Endothelial cell of umbilical vein (primary cell): ENCODE results near the gene CLSTN1. TPM values are rescaled to one million over a fixed set of nuclear protein-coding genes. Genes with fewer than 3 reads are reported as not detected.

ENCODE experiments used
- BruUV-seq: library from RNA; stranded (reverse); fragments of 400-500 nt; replicated peaks from 2 replicates; lab custom pipeline; 2021; lab: Mats Ljungman, UMichigan
- CTCF ChIA-PET: fragments of 300-600, 350-600 bp; sonication (Branson Sonifier 250); formaldehyde crosslinking; loops from one replicate; lab custom pipeline; 2021; ENCODE audit warnings: antibody characterized with exemption, inconsistent platforms; lab: Charles Lee
- POLR2A ChIA-PET: fragments of 300-600, 350-600 bp; sonication (Branson Sonifier 250); formaldehyde crosslinking; loops from one replicate; lab custom pipeline; 2021; ENCODE audit warnings: antibody characterized with exemption, inconsistent platforms; lab: Charles Lee
- DNase-seq: peaks from one replicate; pipeline ENCODE4 v3.0.0-alpha.2; 2011; ENCODE audit warnings: low read depth, low spot score
- FAIRE-seq: peaks from 2 replicates; lab custom pipeline; 2011; peaks lifted over from hg19 to GRCh38; lab: Jason Lieb, UNC
- H2AFZ ChIP-seq: 2 replicates; pipeline ENCODE4 v1.6.0; 2012; ENCODE audit warnings: low read depth, low read length, control low read depth, inconsistent platforms
- H3K27ac ChIP-seq: 2 replicates; pipeline ENCODE4 v1.5.1; 2011; ENCODE audit warnings: low read depth, mild to moderate bottlenecking, control low read depth, low read length, moderate library complexity; ENCODE audit not compliant: insufficient read depth
- H3K27me3 ChIP-seq, 2 experiments: 2 replicates each; pipeline versions ENCODE4 v1.6.0 to v1.6.1; 2011; ENCODE audit warnings: low read length in 2 of 2, mixed read lengths in 1 of 2; ENCODE audit not compliant: control insufficient read depth in 2 of 2, insufficient read depth in 2 of 2
- H3K36me3 ChIP-seq, 2 experiments: 2 replicates in 1 of 2; 3 replicates in 1 of 2; pipeline ENCODE4 v1.5.1; 2011; ENCODE audit warnings: low read length in 2 of 2, mild to moderate bottlenecking in 1 of 2, moderate library complexity in 1 of 2; ENCODE audit not compliant: control insufficient read depth in 2 of 2, insufficient read depth in 2 of 2; ENCODE audit errors: extremely low read depth in 1 of 2
- H3K4me1 ChIP-seq: 3 replicates; pipeline ENCODE4 v1.5.1; 2011; ENCODE audit warnings: mild to moderate bottlenecking, low read length; ENCODE audit not compliant: control insufficient read depth, insufficient read depth; ENCODE audit errors: extremely low read depth
- H3K4me2 ChIP-seq: 2 replicates; pipeline ENCODE4 v1.6.1; 2011; ENCODE audit warnings: low read length, control low read depth, mixed read lengths; ENCODE audit not compliant: insufficient read depth
- H3K4me3 ChIP-seq, 3 experiments: fragments of 200-600 bp in 1 of 3; sonication (generic), shearing (Covaris generic) in 1 of 3; replicated peaks in 1 of 3; 2 replicates each; pipeline ENCODE4 v1.5.1; 2011 to 2016; ENCODE audit warnings: control low read depth in 3 of 3, low read length in 3 of 3, mild to moderate bottlenecking in 2 of 3, inconsistent platforms in 1 of 3, low read depth in 1 of 3, moderate library complexity in 1 of 3; ENCODE audit not compliant: insufficient read depth in 1 of 3
- H3K79me2 ChIP-seq: 2 replicates; pipeline ENCODE4 v1.6.0; 2012; ENCODE audit warnings: low read length, inconsistent platforms; ENCODE audit not compliant: control insufficient read depth, insufficient read depth
- H3K9ac ChIP-seq: replicated peaks from 2 replicates; pipeline ENCODE3; 2011; ENCODE audit warnings: low read length, control low read depth; ENCODE audit not compliant: insufficient read depth; ENCODE audit errors: extremely low read depth
- H3K9me1 ChIP-seq: replicated peaks from 3 replicates; pipeline ENCODE4 v1.6.0; 2011; ENCODE audit warnings: mild to moderate bottlenecking, low read length; ENCODE audit not compliant: control insufficient read depth, insufficient read depth; ENCODE audit errors: extremely low read depth
- H3K9me3 ChIP-seq: replicated peaks from 2 replicates; pipeline ENCODE4 v1.5.1; 2012; ENCODE audit warnings: low read length, inconsistent platforms; ENCODE audit not compliant: control insufficient read depth, insufficient read depth
- H4K20me1 ChIP-seq: replicated peaks from 2 replicates; pipeline ENCODE3; 2011; ENCODE audit warnings: mild to moderate bottlenecking, low read length; ENCODE audit not compliant: control insufficient read depth, insufficient read depth; ENCODE audit errors: extremely low read depth
- EZH2 ChIP-seq: IDR thresholded peaks from 2 replicates; pipeline ENCODE4 v1.6.1; 2012; ENCODE audit warnings: borderline replicate concordance, low read depth, mild to moderate bottlenecking, moderate library complexity, low read length, inconsistent platforms; ENCODE audit not compliant: severe bottlenecking
- FOS ChIP-seq: IDR thresholded peaks from 2 replicates; pipeline ENCODE4 v1.6.1; 2011; ENCODE audit warnings: mild to moderate bottlenecking, low read length, moderate library complexity, borderline replicate concordance; ENCODE audit not compliant: insufficient read depth
- JUN ChIP-seq: IDR thresholded peaks from 2 replicates; pipeline ENCODE4 v1.6.1; 2011; ENCODE audit warnings: borderline replicate concordance, low read depth; ENCODE audit not compliant: insufficient read length, insufficient read depth
- MAX ChIP-seq: IDR thresholded peaks from 2 replicates; pipeline ENCODE4 v1.6.1; 2011; ENCODE audit not compliant: insufficient read depth, insufficient read length
- POLR2A ChIP-seq: IDR thresholded peaks from 2 replicates; pipeline ENCODE4 v1.6.1; 2012; ENCODE audit warnings: low read depth, mild to moderate bottlenecking, control low read depth, low read length
- POLR2AphosphoS5 ChIP-seq: IDR thresholded peaks from 2 replicates; pipeline ENCODE4 v1.6.1; 2012; ENCODE audit warnings: low read depth, mild to moderate bottlenecking, control low read depth, low read length, moderate library complexity; ENCODE audit not compliant: insufficient read depth
- dilution Hi-C: fragments of 300-500 bp; cut with MboI; formaldehyde crosslinking; loops from one replicate; pipeline ENCODE4 v1.15.0; 2019; ENCODE audit warnings: low sequenced_read_pairs; ENCODE audit not compliant: extremely low pct_ligation_motif_present
- intact Hi-C: fragments of 100-400 bp; cut with micrococcal nuclease; formaldehyde crosslinking; loops from one replicate; pipeline ENCODE4 v1.10.0; 2022
- polyA plus RNA-seq, 4 experiments: library from polyadenylated mRNA; depleted of rRNA in 3 of 4; stranded (reverse) in 3 of 4; unstranded in 1 of 4; fragments of >200 nt; gene quantifications; 2 replicates each; pipeline versions ENCODE4 v1.2.1 to v1.2.3, GENCODE V29; 2011 to 2012; ENCODE audit warnings: missing spikeins in 1 of 4
- total RNA-seq: library from RNA; stranded (reverse); gene quantifications from 2 replicates; pipeline ENCODE4 v1.2.3, GENCODE V29; 2021

The CLSTN1 gene
- total and polyA plus RNA-seq, 2 donors (not counting 3 experiments of a cell fraction or from before 2014, with no cell fraction given) = 49.1 to 130 TPM

- Histone ChIP-seq H3K36me3 (no peaks in the 10 kb centered on the region), H3K27ac (no peak overlapping the region), H4K20me1 (no peaks in the 10 kb centered on the region), H3K79me2 (no peaks in the 10 kb centered on the region), H3K9me3 (no peaks in the 10 kb centered on the region), H3K4me2 (peak overlapping the region; percentile 66), H2AFZ (peak overlapping the region; percentile 80), H3K4me3 (peak overlapping the region; percentile 3 to 28 (median 13)), H3K9ac (no peak overlapping the region), H3K4me1 (peaks cover 25% of the 10 kb centered on the region), H3K9me1 (no peaks in the 10 kb centered on the region), H3K27me3 (peaks cover 4 to 12% of the 10 kb centered on the region in 2 experiments)
- CTCF ChIA-PET = interaction anchor here (0.6 to 1.5 kb wide), 4 partner anchors 15 to 181 kb away, joined by 3 to 7 read pairs (median 4); no protein-coding TSS in a partner anchor
- FAIRE-seq = peak; percentile 50
- POLR2A ChIA-PET = no interaction called here
- TF ChIP-seq MAX = no peak
- no peak for TF ChIP-seq FOS
- no peak for TF ChIP-seq JUN
- no peak for TF ChIP-seq EZH2
- TF ChIP-seq POLR2A = no peak
- DNase-seq = peak; percentile 22
- intact Hi-C loops = loop anchor here (1.0 kb wide), 1 partner anchor 61 kb away; no protein-coding TSS in a partner anchor
- BruUV-seq = no TSS peak
- dilution Hi-C loops = no loop called here
Observed at GRCh38 chr1:9687874-9688582, 135.7 kb downstream of the CLSTN1 start.

- peak; percentile 55 for FAIRE-seq
Observed at GRCh38 chr1:9687120-9687873, 136.5 kb downstream of the CLSTN1 start.

More at GRCh38 chr1:9687120-9687873, 136.5 kb downstream of the CLSTN1 start:
- Histone ChIP-seq H3K9ac (no peak overlapping the region), H4K20me1 (no peaks in the 10 kb centered on the region), H3K4me3 (peak overlapping the region; percentile 2 to 28 (median 13)), H3K9me1 (no peaks in the 10 kb centered on the region), H3K4me1 (peaks cover 25% of the 10 kb centered on the region), H3K4me2 (peak overlapping the region; percentile 66), H3K27ac (no peak overlapping the region), H3K27me3 (peaks cover 4 to 12% of the 10 kb centered on the region in 2 experiments), H2AFZ (peak overlapping the region; percentile 80), H3K9me3 (no peaks in the 10 kb centered on the region), H3K36me3 (no peaks in the 10 kb centered on the region), H3K79me2 (no peaks in the 10 kb centered on the region)
- intact Hi-C loops (no loop called here), dilution Hi-C loops (no loop called here)
- DNase-seq = peak; percentile 51
- ChIA-PET CTCF (interaction anchor here (0.7 to 1.8 kb wide), 4 partner anchors 16 to 181 kb away, joined by 3 to 7 read pairs (median 4); no protein-coding TSS in a partner anchor), POLR2A (no interaction called here)
- TF ChIP-seq POLR2A (no peak), POLR2AphosphoS5 (peak; percentile 19), EZH2 (peak; percentile 12), FOS (peak; percentile 80)
- no TSS peak for BruUV-seq
